HG03064 (cell line): ENCODE data around the gene UGT1A9.

Source experiments
- ATAC-seq: cut with Tn5 transposase; IDR thresholded peaks from one replicate; pipeline ENCODE4 v1.9.1; 2021; ENCODE audit warnings: low read depth; ENCODE audit not compliant: unreplicated experiment

Gene UGT1A9

DNA sequence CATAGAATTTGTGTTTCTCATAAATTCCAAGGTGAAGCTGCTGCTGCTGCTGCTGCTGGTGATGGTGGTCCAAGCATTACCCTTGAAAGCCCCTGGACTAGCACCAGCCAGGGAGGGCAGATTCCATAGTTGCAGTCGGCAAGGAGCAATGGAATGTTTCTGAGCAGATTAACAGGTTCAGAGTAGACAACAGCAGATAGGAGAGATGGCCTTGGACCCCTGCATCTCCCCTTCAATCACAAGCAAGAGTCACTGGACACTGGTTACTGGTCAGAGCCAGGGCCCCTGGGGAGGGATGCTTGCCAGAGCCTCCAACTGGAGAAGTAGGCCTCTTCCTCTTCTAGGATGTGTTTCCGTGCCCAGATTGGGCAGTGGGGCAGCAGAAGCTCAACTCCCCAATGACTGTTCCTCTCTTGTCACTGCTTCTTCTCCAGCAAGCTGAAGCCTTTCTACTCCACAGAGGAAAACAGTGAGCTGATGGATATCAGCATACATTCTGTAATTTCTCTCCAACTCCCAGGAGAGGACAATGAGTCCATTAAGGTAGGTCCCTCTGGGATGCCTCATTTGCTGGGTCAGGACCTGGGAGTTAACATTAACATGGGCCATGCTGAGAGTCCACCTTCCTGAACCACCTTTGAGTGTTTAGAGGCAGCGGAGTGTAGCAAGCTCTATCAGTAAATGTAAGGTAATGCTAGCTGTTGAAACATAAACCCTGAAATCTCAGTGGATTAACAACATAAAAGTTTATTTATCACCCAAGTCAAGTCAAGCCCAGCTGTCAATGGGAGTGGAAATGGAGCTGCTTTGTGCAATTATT is 141.7 kb downstream of the UGT1A9 start:
- no peak for ATAC-seq

DNA sequence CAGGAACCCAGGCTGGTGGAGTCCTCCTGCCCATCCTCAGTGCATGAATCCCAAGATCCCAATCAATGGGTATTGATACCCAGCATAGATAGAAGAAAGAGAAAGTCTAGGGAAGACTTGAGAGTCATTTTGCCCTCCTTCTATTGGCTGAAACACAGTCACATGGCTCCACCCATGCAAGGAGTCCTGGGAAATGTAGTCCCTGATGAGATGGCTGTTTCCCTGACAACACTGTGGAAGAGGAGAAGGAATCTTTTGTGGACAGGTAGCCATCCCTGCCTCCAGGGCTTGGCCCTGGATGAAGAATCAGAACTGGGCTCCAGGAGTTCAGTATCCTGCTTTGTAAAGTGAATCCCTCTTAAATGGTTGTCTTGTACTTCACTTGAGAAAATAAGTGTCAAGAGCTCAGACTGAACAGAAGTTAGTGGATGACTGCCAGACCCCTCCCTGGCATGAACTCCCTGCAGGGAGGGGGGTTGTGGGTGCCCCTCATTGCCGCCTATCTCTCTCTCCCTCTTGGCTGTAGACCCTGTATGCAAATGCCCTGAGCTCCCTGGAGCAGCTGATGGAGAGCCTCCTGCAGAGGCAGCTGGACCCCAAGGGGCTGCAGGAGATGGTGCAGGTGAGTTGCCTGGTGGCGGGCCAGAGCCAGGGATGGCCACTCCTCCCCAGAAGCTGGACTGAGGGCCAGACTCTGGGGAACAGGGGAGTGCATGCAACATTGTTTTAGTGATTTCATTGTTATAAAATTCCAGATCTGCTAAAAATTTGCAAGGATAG is 142.5 kb downstream of the UGT1A9 start:
- no peak for ATAC-seq

DNA sequence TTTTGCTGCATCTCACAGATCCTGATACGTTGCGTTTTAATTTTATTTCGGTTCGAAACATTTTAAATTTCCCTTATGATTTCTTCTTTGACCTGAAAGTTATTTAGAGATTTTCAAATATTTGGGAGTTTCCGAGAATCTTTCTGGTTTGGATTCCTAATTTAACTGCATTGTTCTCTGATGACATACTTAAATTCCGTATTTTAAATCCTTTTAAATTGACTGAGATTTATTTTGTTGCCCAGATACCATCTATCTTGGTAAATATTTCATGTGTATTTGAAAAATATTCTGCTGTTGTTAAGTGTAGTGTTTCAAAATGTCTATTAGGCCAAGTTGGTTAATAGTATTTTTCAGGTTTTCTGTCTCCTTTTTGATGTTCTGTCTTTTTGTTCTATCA is 144.2 kb downstream of the UGT1A9 start:
- no peak for ATAC-seq

DNA sequence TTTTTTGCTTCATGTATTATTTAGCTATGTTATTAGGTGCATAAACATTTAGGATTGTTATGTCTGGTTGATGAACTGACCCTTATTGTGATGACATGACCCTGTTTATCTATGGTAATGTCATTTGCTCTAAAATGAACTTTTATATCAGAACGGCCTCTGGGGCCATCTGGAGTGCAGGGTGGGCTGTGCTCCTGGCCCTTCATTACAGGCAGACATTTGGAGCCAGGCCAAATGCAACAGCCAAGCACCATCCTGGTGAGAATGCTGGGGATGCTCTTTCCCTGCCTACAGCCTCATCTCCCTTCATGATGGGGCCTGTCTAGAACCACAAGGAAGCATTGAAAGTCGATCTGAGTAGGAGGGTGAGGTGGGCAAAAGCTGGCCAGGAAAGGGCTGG is 144.6 kb downstream of the UGT1A9 start:
- no peak for ATAC-seq

DNA sequence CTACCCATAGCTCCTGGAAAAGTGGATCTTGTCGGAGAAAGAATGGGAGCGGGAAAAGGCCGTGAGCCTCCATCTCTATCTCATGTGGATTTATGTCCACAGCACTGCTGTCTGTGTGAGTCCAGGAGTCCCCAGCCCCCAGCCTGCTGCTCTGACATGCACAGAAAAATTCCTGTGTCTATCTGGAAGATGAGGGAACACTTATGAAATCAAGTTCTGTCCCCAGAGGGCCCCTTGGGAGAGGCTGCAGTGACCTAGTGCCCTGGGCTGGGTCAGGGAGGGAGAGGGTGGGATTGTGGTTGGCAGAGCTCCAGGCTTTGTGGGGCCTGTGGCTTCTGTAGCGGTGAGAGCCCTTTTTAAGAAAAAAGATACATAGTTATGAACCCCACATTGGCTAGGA is 145.1 kb downstream of the UGT1A9 start:
- ATAC-seq, result no peak

DNA sequence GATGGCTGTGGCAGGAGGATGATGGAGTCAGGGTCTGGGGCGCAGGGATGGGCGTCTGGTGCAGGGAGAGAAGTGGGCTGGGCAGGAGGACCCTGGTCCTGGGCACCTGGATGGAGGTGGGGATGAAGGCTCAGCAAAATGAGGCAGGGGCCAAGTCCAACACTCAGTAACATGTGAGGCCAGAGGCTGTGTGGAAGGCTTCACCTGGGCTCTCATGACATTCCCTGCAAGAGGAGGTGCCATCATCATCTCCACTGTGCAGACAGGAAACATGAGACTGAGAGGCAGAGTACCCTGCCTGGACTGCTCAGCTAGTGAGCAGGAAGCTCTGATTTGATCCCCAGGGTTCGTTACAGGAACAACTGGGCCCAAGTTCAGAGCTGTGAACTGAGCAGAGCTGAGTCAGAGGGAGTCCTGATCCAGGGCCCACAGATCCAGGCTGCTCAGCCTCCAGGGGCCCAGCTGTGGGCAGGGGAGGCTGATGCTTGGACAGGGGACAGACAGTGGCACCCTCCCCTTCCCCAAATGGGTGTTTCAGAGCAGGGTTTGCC is 145.7 kb downstream of the UGT1A9 start:
- no peak for ATAC-seq

DNA sequence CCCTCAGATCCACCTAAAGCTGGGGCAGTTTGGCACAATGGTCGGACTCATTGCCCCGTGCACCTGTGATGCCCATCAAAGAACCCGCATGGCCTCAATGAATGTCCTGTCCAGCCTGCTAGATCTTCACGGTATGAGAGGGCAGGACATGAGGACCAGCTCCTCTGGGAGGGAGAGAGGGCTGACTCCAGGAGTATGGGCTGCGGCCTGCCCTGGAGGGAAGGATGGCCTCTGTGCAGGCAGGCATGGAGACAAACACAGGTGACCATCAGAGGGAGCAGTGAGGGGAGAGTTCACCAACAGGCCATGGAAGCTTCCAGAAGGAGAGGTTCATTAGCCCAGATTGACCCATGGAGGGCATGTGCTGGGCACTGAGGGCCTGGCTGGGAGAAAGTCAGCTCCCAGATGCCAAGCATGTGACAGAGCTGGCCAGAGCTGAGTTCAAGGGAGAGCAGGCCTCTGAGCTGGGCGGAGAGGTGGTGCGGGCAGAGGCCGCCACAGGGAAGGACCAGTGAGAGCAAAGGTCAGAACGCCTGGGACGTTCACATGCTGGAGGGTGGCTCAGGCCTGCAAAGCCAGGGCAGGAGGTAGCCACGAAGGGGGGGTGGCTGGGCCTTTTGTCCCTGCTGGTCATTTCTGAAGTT is 146.4 kb downstream of the UGT1A9 start:
- no peak for ATAC-seq

DNA sequence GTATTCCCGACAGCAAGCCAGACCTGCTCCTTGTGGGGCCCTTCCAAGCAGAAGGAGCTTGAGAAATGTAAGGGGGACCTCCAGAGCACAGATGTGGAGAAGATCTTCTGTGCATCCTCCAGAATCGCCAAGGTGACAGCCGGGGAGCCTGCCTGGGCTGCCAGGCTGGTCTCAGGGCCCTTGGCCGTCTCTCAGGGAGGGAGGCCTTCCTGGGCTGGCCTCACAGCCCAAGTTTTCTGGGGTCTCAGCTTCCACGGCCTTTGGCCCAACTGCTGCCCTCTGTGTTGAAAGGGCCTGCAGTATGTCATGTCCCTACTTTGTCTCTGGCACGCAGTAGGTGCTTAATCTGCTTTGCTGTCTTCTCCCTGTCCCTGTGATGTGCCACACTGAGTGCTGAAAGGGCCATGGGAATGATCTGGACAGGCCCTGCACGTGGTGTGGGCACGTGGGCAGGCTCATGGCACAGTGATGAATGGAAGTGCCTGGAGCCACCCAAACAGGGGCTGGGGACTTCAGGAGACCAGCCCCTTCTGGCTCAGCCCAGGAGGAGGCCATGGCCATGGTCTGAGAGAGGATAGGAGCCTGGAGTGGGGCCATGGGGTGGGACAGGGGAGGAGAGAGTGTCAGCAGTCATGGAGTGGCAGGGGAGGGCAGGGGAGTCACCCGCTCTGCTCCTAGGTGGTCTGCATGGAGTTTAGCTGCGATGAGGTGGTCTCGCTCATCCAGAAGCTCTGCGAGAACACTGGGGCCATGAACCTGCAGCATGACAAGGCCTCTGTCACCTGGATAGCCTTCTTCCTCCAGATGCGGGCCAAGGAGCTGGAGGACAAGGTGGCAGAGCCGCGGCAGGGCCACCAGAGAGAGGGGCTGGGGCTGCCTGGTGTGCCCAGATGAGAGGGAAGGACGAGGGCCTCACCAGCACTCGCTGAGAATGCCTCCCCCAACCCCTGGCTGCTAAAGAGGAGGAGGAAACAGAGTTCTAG is 147.2 kb downstream of the UGT1A9 start:
- no peak for ATAC-seq

DNA sequence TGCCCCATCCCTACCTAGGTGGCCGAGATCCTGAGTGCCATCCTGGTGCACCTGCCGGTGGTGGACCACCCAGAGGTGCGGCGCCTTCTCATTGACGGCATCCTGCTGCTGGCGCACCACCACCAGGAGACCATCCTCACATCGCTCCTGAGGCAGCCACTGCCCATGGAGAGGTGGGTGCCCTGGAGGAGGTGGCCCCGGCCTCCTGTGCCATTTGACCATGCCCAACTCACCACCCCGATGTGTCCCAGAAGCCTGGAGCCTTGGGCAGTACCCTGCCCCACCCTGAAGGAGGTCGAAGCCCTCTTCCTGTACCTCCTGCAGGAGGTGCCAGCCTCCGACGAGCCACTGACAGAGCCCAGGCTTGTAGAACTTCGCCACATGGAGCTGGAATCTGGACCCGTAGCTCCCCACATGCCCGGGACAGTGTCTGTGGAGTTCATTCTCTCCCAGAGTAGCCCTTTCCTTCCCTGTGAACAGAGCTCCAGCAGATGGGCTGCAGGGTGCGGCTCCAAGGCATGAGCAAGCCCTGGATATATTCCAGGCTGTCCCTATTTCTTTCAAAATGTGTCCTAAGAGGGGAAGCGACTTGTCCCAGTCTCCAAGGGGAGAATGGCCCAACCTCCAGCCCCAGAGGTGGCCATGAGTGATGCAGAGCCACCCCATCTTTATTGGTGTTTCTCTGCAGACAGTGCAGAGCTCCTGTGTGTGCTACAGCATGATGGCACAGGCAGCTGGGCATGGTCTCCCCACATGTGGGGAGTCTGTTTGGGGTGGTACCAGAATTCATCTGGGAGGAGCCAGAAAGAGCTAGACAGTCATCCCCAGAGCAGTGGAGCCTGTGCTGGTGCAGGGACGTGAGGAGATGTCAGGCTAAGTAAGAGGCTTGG is 148.4 kb downstream of the UGT1A9 start:
- no peak for ATAC-seq

DNA sequence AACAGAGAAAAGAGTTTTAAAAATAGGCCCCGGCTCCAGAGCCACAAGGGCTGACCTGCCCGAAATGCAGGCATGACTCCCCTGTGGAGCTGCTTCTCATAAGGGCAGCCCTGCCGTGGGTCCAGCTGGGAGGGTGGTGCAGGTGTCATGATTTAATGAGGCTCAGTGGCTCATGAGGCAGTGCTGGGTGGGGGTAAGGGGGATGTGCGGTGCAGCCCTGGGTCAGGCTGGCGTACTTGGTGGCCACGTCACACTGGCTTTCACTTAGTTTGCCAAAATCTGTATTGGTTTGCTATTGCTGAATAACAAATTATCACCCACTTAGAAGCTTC is 149.0 kb downstream of the UGT1A9 start:
- ATAC-seq, result no peak

DNA sequence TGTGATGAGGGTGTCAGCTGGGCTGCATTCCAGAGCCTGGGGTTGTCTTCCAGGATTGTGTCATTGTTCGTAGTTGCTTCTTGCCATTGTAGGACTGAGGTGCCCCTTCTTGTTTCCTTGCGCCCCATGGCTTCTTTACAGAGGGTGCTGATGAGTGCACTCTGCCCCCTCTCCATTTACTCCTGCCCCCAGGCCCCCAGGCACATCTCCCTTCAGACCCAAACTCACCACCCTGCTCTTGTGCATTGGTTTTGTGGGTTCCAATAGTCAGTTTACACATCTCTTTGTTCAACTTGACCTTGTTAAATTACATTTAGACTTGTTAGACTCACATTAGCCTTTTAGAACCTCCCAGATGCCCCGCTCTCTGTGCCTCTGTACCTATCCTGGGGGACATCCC is 149.5 kb downstream of the UGT1A9 start:
- ATAC-seq, result no peak

DNA sequence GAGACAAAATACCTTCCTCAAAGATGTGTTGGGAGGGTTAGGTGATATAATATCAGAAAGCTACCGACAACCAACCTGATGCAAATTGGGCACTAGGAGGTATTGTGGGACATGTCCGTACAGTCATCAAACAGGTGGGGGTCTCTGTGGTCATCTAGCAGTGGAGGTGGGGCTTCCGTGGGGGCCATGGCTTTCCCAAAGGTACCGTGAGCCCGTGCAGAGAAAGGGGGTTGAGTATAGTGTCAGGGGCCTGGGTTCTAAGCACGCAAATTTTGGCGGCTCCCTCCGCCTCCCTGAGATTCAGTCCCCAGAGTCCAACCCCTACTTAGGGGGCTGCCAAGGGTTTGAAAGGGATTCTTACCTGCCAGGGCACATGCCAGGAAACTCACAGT is 150.0 kb downstream of the UGT1A9 start:
- no peak for ATAC-seq

DNA sequence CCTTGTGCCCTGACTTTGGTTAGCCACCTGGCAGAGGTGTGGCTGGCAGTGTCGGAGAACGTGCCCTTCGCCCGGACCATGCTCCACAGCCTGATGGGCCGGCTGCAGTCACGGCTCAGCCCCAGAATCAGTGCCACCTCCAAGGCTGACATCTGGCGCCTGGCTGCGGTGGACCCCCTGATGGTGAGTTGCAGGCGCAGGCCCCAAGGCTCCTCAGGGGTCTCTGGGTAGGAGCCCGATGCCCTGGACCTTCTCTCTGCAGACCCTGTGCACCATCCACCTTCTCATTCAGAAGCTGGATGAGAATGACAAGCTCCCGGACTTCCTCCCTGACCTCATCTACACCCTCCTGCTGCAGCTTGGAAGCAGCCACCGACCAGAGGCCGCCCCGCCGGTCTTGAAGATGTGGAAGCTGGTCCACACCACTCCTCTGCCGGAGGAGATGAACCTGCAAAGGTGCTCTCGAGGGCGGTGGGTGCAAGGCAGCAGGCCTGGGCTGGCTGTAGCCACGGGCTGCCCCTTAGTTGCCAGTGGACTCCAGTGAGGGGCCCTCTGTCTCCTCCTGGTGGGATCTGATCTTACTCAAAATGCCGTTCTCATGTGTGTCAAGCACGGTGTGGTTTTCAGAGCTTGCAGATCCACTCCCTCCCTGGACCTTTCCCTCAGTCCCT is 150.5 kb downstream of the UGT1A9 start:
- ATAC-seq, result no peak
